ENCODE data around the gene FOXB1. TPM values are rescaled to one million over a fixed set of nuclear protein-coding genes. Genes with fewer than 3 reads are reported as not detected.
A peak's percentile ranks its signal among the peaks of the same experiment; 100 is the strongest.

FOXB1 gene
- not detected for total RNA-seq
- long read RNA-seq, result 0 reads

- no peak for DNase-seq
- intact Hi-C loops (cut with DNase I, micrococcal nuclease), result no loop called here
- no peak for ATAC-seq
Observed at GRCh38 chr15:60004009-60004845, at the start of gene FOXB1. TSS of gene FOXB1 (plus strand) at chr15:60004311. CDS start at chr15:60004964, 653 bp downstream.

GRCh38 chr15:59958288-59958687 lies 45.8 kb upstream of the FOXB1 start:
- intact Hi-C loops (cut with DNase I, micrococcal nuclease), result no loop called here
- no peak for DNase-seq

GRCh38 chr15:59960318-59960717 lies 43.8 kb upstream of the FOXB1 start:
- intact Hi-C loops (cut with DNase I, micrococcal nuclease), result no loop called here
- no peak for DNase-seq
- ATAC-seq, result no peak

More at GRCh38 chr15:59958288-59958687, 45.8 kb upstream of the FOXB1 start:
- ATAC-seq, result no peak

- no peak for ATAC-seq
- no peak for DNase-seq
- intact Hi-C loops (cut with DNase I, micrococcal nuclease), result no loop called here
Observed at GRCh38 chr15:59963322-59963721, 40.8 kb upstream of the FOXB1 start.

GRCh38 chr15:59963925-59964324 lies 40.2 kb upstream of the FOXB1 start:
- intact Hi-C loops (cut with DNase I, micrococcal nuclease), result no loop called here
- no peak for ATAC-seq
- no peak for DNase-seq

- ATAC-seq (no peak), DNase-seq (no peak)
- intact Hi-C loops (cut with DNase I, micrococcal nuclease), result no loop called here
Observed at GRCh38 chr15:59965741-59966140, 38.4 kb upstream of the FOXB1 start.

GRCh38 chr15:59966262-59966661 lies 37.8 kb upstream of the FOXB1 start:
- intact Hi-C loops (cut with DNase I, micrococcal nuclease), result no loop called here
- no peak for ATAC-seq
- no peak for DNase-seq

- ATAC-seq (no peak), DNase-seq (no peak)
- intact Hi-C loops (cut with DNase I, micrococcal nuclease), result no loop called here
Observed at GRCh38 chr15:59968314-59968713, 35.8 kb upstream of the FOXB1 start.

GRCh38 chr15:59972241-59972640 lies 31.9 kb upstream of the FOXB1 start:
- ATAC-seq, result no peak
- intact Hi-C loops (cut with DNase I, micrococcal nuclease), result no loop called here

GRCh38 chr15:59976480-59977271 lies 27.4 kb upstream of the FOXB1 start:
- ATAC-seq, result peak; percentile 24
- intact Hi-C loops (cut with DNase I, micrococcal nuclease), result no loop called here
- DNase-seq, result no peak

More at GRCh38 chr15:59972241-59972640, 31.9 kb upstream of the FOXB1 start:
- no peak for DNase-seq

GRCh38 chr15:59991834-59992233 lies 12.3 kb upstream of the FOXB1 start:
- no peak for DNase-seq
- ATAC-seq, result no peak
- intact Hi-C loops (cut with DNase I, micrococcal nuclease), result no loop called here

GRCh38 chr15:59993041-59993750 lies 10.9 kb upstream of the FOXB1 start:
- intact Hi-C loops (cut with DNase I, micrococcal nuclease), result no loop called here

GRCh38 chr15:59993950-59994401 lies 10.1 kb upstream of the FOXB1 start:
- intact Hi-C loops (cut with DNase I, micrococcal nuclease), result no loop called here
- ATAC-seq, result no peak
- DNase-seq, result no peak

More at GRCh38 chr15:59993041-59993750, 10.9 kb upstream of the FOXB1 start:
- ATAC-seq (no peak), DNase-seq (no peak)

GRCh38 chr15:59994526-59994887 lies 9.6 kb upstream of the FOXB1 start:
- ATAC-seq (no peak), DNase-seq (no peak)
- intact Hi-C loops (cut with DNase I, micrococcal nuclease), result no loop called here

- DNase-seq, result no peak
- ATAC-seq, result no peak
- intact Hi-C loops (cut with DNase I, micrococcal nuclease), result no loop called here
Observed at GRCh38 chr15:59994888-59995557, 9.1 kb upstream of the FOXB1 start.

- DNase-seq, result no peak
- ATAC-seq, result no peak
- intact Hi-C loops (cut with DNase I, micrococcal nuclease), result no loop called here
Observed at GRCh38 chr15:59995568-59996297, 8.4 kb upstream of the FOXB1 start.

GRCh38 chr15:59996298-59997041 lies 7.6 kb upstream of the FOXB1 start:
- intact Hi-C loops (cut with DNase I, micrococcal nuclease), result no loop called here
- DNase-seq, result no peak
- peak; percentile 48 for ATAC-seq
